Immature natural killer cell (primary cell): Measurements from ENCODE around the gene UGCG. TPM values are rescaled to one million over a fixed set of nuclear protein-coding genes. Genes with fewer than 3 reads are reported as not detected.
A peak's percentile ranks its signal among the peaks of the same experiment; 100 is the strongest.

ENCODE experiments used
- DNase-seq, 3 donors: peaks; one replicate each; pipeline ENCODE4 v3.0.0; 2022; ENCODE audit warnings: mixed read lengths in 1 of 3
- H3K27ac Mint-ChIP-seq, 6 donors: one replicate each; pipeline ENCODE4 v1.8.0; 2020; ENCODE audit warnings: mixed read lengths in 6 of 6, mild to moderate bottlenecking in 5 of 6, inconsistent platforms in 4 of 6, moderate library complexity in 3 of 6
- H3K27me3 Mint-ChIP-seq, 3 donors: one replicate each; pipeline ENCODE4 v1.8.0; 2020 to 2021; ENCODE audit warnings: low read depth in 3 of 3, mild to moderate bottlenecking in 3 of 3, mixed read lengths in 3 of 3, moderate library complexity in 3 of 3, inconsistent platforms in 1 of 3
- H3K36me3 Mint-ChIP-seq, 3 donors: one replicate each; pipeline ENCODE4 v1.8.0; 2020; ENCODE audit warnings: mixed read lengths in 3 of 3, inconsistent platforms in 2 of 3, mild to moderate bottlenecking in 2 of 3
- H3K4me1 Mint-ChIP-seq, 2 donors: one replicate each; pipeline ENCODE4 v1.8.0; 2020; ENCODE audit warnings: inconsistent platforms in 2 of 2, mild to moderate bottlenecking in 2 of 2, mixed read lengths in 2 of 2, moderate library complexity in 1 of 2
- H3K4me3 Mint-ChIP-seq, 5 donors: one replicate each; pipeline ENCODE4 v1.8.0; 2020; ENCODE audit warnings: mild to moderate bottlenecking in 5 of 5, mixed read lengths in 5 of 5, inconsistent platforms in 3 of 5, moderate library complexity in 3 of 5
- H3K9me3 Mint-ChIP-seq, 6 donors: one replicate each; pipeline ENCODE4 v1.8.0; 2020; ENCODE audit warnings: mild to moderate bottlenecking in 6 of 6, mixed read lengths in 6 of 6, inconsistent platforms in 4 of 6, moderate library complexity in 3 of 6
- polyA plus RNA-seq, 3 donors: library from polyadenylated mRNA; unstranded; fragments of 300-500 nt; fragmentation: Illumina TruSeq; gene quantifications; one replicate each; pipeline ENCODE4 v1.2.3, GENCODE V29; 2021

Gene UGCG
- 1 to 10 TPM; 3.0 to 7.1 (median 6.8) TPM for polyA plus RNA-seq

GRCh38 chr9:111895996-111896941, at the start of gene UGCG:
TSS of gene UGCG (plus strand) at chr9:111896814. CDS start at chr9:111897216, 402 bp downstream.
- Mint-ChIP-seq H3K4me3 (peak within 1 kb of the TSS; percentile 93 to 95 (median 94)), H3K27me3 (peaks cover 0 to 6% (median 4%) of the 10 kb centered on the region in 3 donors), H3K36me3 (no peaks in the 10 kb centered on the region), H3K27ac (peak within 1 kb of the TSS; percentile 81 to 95 (median 90)), H3K9me3 (no peaks in the 10 kb centered on the region), H3K4me1 (peaks cover 8 to 17% of the 10 kb centered on the region in 2 donors)
- DNase-seq = peak; percentile 89 to 91 (median 91)

GRCh38 chr9:111851553-111851952, 45.1 kb upstream of the UGCG start:
- Mint-ChIP-seq H3K4me3 (no peak overlapping the region), H3K27me3 (peaks cover 0 to 4% (median 4%) of the 10 kb centered on the region in 3 donors)

GRCh38 chr9:111852291-111852690, 44.3 kb upstream of the UGCG start:
- no peak overlapping the region for H3K4me3 Mint-ChIP-seq
- no peaks in the 10 kb centered on the region for H3K36me3 Mint-ChIP-seq
- no peak overlapping the region for H3K27ac Mint-ChIP-seq
- H3K9me3 Mint-ChIP-seq = peaks cover 0 to 2% (median 0%) of the 10 kb centered on the region in 6 donors
- peaks cover 0 to 4% (median 4%) of the 10 kb centered on the region in 3 donors for H3K27me3 Mint-ChIP-seq
- no peak for DNase-seq
- H3K4me1 Mint-ChIP-seq = no peaks in the 10 kb centered on the region

More at GRCh38 chr9:111851553-111851952, 45.1 kb upstream of the UGCG start:
- peaks cover 0 to 2% (median 0%) of the 10 kb centered on the region in 6 donors for H3K9me3 Mint-ChIP-seq
- H3K27ac Mint-ChIP-seq = no peak overlapping the region
- DNase-seq = no peak
- H3K36me3 Mint-ChIP-seq = no peaks in the 10 kb centered on the region
- H3K4me1 Mint-ChIP-seq = no peaks in the 10 kb centered on the region

DNA sequence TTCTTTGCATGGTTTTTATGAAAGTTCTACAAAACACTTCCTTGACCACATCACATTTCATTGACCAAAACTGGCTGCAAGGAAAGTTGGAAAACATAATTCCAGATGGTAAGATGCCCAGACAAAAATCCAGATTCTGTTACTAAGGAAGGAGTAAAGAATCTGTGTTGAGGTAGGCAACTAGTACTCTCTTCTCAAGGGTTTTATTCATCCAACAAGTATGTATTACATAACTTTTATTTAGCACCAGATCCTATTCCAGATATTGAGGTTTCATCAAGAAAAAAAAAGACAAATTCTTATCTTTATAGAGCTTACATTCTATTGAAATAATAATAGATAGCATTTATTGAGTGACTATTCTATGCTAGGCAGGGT, 43.2 kb upstream of the UGCG start:
- Mint-ChIP-seq H3K4me1 (no peaks in the 10 kb centered on the region), H3K27ac (no peak overlapping the region), H3K36me3 (no peaks in the 10 kb centered on the region), H3K4me3 (no peak overlapping the region), H3K9me3 (peaks cover 0 to 2% (median 0%) of the 10 kb centered on the region in 6 donors), H3K27me3 (peaks cover 0 to 5% (median 4%) of the 10 kb centered on the region in 3 donors)
- no peak for DNase-seq

GRCh38 chr9:111854799-111855198, 41.8 kb upstream of the UGCG start:
- Mint-ChIP-seq H3K9me3 (peaks cover 0 to 2% (median 0%) of the 10 kb centered on the region in 6 donors), H3K36me3 (no peaks in the 10 kb centered on the region), H3K27me3 (peaks cover 0 to 6% (median 4%) of the 10 kb centered on the region in 3 donors), H3K4me3 (no peak overlapping the region), H3K4me1 (no peaks in the 10 kb centered on the region), H3K27ac (no peak overlapping the region)
- DNase-seq = no peak

GRCh38 chr9:111857555-111858211, 38.9 kb upstream of the UGCG start:
- Mint-ChIP-seq H3K27me3 (peaks cover 0 to 4% (median 2%) of the 10 kb centered on the region in 3 donors), H3K36me3 (no peaks in the 10 kb centered on the region), H3K27ac (no peak overlapping the region), H3K4me1 (no peaks in the 10 kb centered on the region), H3K9me3 (peaks cover 0 to 1% (median 0%) of the 10 kb centered on the region in 6 donors), H3K4me3 (no peak overlapping the region)
- DNase-seq = no peak

DNA sequence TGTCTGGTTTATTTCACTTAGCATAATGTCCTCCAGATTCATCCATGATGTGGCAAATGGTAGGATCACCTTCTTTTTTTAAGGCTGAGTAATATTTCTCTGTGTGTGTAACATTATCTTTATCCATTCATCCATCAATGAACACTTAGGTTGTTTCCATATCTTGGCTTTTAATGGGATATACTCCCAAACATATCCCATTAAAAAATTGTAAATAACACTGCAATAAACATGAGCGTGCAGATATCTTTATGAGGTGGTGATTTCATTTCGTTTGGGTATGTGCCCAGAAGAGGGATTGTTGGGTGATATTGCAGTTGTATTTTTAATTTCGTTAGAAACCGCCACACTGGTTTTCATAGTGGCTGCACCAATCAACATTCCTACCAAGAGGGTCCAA, 36.2 kb upstream of the UGCG start:
- no peaks in the 10 kb centered on the region for H3K4me1 Mint-ChIP-seq
- H3K27ac Mint-ChIP-seq = no peak overlapping the region
- DNase-seq = no peak
- peaks cover 0 to 1% (median 0%) of the 10 kb centered on the region in 6 donors for H3K9me3 Mint-ChIP-seq
- no peak overlapping the region for H3K4me3 Mint-ChIP-seq
- H3K36me3 Mint-ChIP-seq = no peaks in the 10 kb centered on the region
- H3K27me3 Mint-ChIP-seq = peaks cover 0 to 7% (median 2%) of the 10 kb centered on the region in 3 donors

- H3K36me3 Mint-ChIP-seq = no peaks in the 10 kb centered on the region
- no peak overlapping the region for H3K4me3 Mint-ChIP-seq
- no peak for DNase-seq
- peaks cover 0 to 1% (median 0%) of the 10 kb centered on the region in 6 donors for H3K9me3 Mint-ChIP-seq
- H3K27ac Mint-ChIP-seq = no peak overlapping the region
- H3K4me1 Mint-ChIP-seq = peaks cover 0 to 2% of the 10 kb centered on the region in 2 donors
- peaks cover 0 to 10% (median 2%) of the 10 kb centered on the region in 3 donors for H3K27me3 Mint-ChIP-seq
Measured at GRCh38 chr9:111863636-111864035, 33.0 kb upstream of the UGCG start.

DNA sequence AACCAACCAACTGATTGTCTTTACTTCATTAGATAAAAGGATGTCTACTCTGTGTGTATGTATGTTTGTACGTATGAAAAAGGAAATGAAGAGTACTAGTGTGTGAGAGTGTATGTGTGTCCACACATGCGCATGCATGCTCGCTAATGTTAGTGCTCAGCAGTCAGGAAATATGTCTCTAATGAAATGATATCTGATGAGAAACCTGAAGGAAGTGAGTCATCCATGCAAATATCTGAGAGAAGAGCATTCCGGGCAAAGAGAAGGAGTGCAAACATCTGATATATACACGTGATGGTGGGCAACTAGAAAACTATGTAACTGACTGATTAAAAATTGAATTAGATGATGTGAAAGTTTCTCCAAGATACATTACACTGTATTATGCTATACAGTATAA, 29.6 kb upstream of the UGCG start:
- peak overlapping the region in 1 of 6 donors; percentile 26 for H3K27ac Mint-ChIP-seq
- H3K27me3 Mint-ChIP-seq = peaks cover 0 to 12% (median 5%) of the 10 kb centered on the region in 3 donors
- peaks cover 0 to 6% of the 10 kb centered on the region in 2 donors for H3K4me1 Mint-ChIP-seq
- DNase-seq = no peak
- no peaks in the 10 kb centered on the region for H3K36me3 Mint-ChIP-seq
- no peak overlapping the region for H3K4me3 Mint-ChIP-seq
- no peaks in the 10 kb centered on the region for H3K9me3 Mint-ChIP-seq

GRCh38 chr9:111868475-111868874, 28.1 kb upstream of the UGCG start:
- Mint-ChIP-seq H3K36me3 (peaks cover 0 to 3% (median 0%) of the 10 kb centered on the region in 3 donors), H3K27me3 (peaks cover 0 to 9% (median 4%) of the 10 kb centered on the region in 3 donors), H3K27ac (no peak overlapping the region), H3K4me3 (no peak overlapping the region), H3K9me3 (no peaks in the 10 kb centered on the region), H3K4me1 (peaks cover 0 to 6% of the 10 kb centered on the region in 2 donors)
- DNase-seq = no peak

GRCh38 chr9:111870774-111871498, 25.7 kb upstream of the UGCG start:
- no peak overlapping the region for H3K27ac Mint-ChIP-seq
- H3K9me3 Mint-ChIP-seq = no peaks in the 10 kb centered on the region
- no peak for DNase-seq

GRCh38 chr9:111871499-111871855, 25.1 kb upstream of the UGCG start:
- H3K27me3 Mint-ChIP-seq = peaks cover 1 to 4% (median 2%) of the 10 kb centered on the region in 3 donors
- DNase-seq = no peak
- H3K4me3 Mint-ChIP-seq = no peak overlapping the region
- no peak overlapping the region for H3K27ac Mint-ChIP-seq
- no peaks in the 10 kb centered on the region for H3K9me3 Mint-ChIP-seq
- H3K4me1 Mint-ChIP-seq = peaks cover 0 to 6% of the 10 kb centered on the region in 2 donors
- H3K36me3 Mint-ChIP-seq = peaks cover 0 to 3% (median 0%) of the 10 kb centered on the region in 3 donors

More at GRCh38 chr9:111870774-111871498, 25.7 kb upstream of the UGCG start:
- Mint-ChIP-seq H3K4me1 (peaks cover 0 to 6% of the 10 kb centered on the region in 2 donors), H3K27me3 (peaks cover 1 to 4% (median 4%) of the 10 kb centered on the region in 3 donors), H3K36me3 (peaks cover 0 to 3% (median 0%) of the 10 kb centered on the region in 3 donors), H3K4me3 (no peak overlapping the region)

- Mint-ChIP-seq H3K4me1 (peaks cover 0 to 4% of the 10 kb centered on the region in 2 donors), H3K27ac (no peak overlapping the region), H3K36me3 (peaks cover 0 to 10% (median 7%) of the 10 kb centered on the region in 3 donors), H3K4me3 (no peak overlapping the region), H3K9me3 (no peaks in the 10 kb centered on the region), H3K27me3 (peaks cover 1 to 4% (median 2%) of the 10 kb centered on the region in 3 donors)
- DNase-seq = no peak
Measured at GRCh38 chr9:111872886-111873285, 23.7 kb upstream of the UGCG start.
